ACHN (cell line): ENCODE results near the gene HPCAL1.
"Not testable (repeated sequence)": the region's sequence is repeated elsewhere in the genome, so short reads cannot be mapped to it uniquely, and the experiment has no call there.

ENCODE experiments used
- DNase-seq: peaks from one replicate; pipeline ENCODE4 v3.0.0-alpha.2; 2015
- in situ Hi-C: cut with HindIII; loops from 2 replicates; pipeline ENCODE4 v1.10.0; 2017; ENCODE audit warnings: low sequenced_read_pairs, low pct_ligation_motif_present, low pct_unique_long_range_greater_than_20kb

The HPCAL1 gene

DNA sequence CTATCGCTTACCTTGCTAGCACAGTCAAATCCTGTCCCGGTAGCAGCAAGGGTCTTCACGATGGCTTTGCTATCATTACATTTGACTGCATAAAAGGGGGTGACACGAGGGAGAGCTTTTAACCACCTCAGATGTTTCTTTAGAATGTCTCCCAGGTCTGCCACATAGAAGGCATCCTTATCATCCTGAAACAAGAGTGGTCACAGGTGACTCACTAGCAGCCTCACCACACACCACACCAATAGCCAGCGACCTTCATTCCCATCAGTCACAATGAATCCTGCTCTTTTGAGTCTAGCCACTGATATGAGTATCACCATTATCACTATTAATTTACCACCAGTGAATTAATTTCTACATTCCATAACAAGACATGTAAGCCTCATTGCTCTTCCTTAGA is 141.8 kb downstream of the HPCAL1 start:
- in situ Hi-C loops, result loop anchor here (10.0 to 25.0 kb wide), 2 partner anchors 220 to 332 kb away; partner anchors contain the start of gene RRM2
- DNase-seq, result no peak

DNA sequence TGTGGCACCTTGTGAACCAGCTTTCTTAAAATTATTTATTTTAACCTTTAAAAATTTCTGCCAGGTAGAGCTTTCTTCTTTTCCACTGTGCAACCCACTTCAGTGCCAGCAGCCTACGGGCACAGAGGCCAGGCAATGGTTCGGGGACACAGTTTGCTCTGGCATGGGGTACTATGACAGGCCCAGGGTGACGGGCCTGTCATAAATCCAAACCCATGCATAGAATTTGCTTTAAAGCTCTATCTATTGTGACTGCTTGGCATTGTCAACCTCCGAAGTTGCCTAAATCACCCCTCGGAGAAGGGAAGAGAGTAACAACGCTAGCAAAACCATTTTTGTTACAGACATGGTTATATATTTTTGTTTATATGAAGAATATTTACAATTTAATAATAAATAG is 143.9 kb downstream of the HPCAL1 start:
- DNase-seq, result no peak
- in situ Hi-C loops, result loop anchor here (10.0 to 25.0 kb wide), 2 partner anchors 218 to 334 kb away; partner anchors contain the start of gene RRM2

DNA sequence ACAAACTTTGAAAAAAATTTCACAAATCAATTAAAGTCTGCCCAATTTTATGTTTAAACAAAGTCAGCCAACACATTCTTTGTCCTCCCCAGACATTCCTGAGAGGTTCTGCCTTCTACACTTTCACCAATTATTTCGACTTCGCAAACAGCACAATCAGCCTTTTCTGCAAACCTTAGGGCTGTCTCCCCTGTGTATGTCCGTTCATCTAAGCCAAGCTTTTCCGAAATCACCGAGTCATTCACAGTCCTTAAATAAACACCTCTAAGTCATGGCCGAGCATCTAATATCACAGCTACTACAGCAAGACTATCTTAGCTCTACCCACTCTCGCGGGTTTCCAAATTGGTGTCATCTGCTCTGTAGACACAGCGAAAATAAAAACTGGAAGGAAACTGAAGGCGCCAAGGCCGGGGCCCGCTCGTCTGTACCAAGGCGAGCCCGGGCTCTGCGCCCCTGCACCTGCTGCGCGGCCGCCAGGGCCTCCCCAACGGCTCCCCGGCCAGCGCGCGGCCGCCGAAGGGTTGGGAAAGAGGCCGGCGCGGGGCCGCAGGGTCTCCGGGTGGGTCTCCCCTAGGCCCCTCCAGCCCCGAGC is 144.7 kb downstream of the HPCAL1 start:
- peak; percentile 52 for DNase-seq
- in situ Hi-C loops, result loop anchor here (10.0 to 25.0 kb wide), 2 partner anchors 217 to 335 kb away; partner anchors contain the start of gene RRM2

DNA sequence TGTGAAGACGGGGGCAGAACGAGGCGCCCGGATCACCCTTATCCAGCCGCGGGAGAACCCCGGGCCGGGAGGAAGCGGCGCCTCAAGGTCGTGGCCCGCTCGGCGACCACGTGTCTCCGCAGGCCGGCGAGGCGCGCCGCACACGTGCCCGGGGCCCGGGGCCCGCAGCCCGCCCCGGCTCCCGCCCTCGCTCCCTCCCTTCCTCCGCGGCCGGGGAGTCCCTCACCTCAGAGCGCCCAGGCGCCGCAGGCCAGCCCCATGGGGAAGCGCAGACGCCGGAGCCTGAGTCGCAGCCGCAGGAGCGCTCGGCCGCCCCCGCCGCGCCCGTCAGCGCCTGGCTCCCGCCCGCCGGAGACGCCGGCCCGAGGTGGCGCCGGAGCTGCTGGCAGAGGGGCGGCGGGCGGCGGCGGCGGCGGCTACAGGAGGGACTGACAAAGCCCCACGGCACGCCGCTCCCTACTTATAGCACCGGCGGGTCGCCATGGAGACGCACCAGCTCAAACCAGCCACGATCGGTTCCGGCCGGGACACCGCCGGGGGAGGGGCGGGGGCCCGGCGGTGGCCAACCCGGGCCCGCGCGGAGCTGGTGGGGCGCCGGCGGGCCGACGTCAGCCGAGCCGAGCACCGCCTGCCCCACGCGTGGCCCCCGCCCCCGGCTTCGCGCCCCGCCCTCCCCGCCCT is 145.3 kb downstream of the HPCAL1 start, which contains the start of gene ODC1:
TSS of gene ODC1 (minus strand) at position 433 of the 681 bp plus-strand sequence. CDS start 3,295 bp downstream, outside the sequence.
- DNase-seq, result peak; percentile 94
- in situ Hi-C loops, result loop anchor here (10.0 to 25.0 kb wide), 2 partner anchors 217 to 336 kb away; partner anchors contain the start of gene RRM2

DNA sequence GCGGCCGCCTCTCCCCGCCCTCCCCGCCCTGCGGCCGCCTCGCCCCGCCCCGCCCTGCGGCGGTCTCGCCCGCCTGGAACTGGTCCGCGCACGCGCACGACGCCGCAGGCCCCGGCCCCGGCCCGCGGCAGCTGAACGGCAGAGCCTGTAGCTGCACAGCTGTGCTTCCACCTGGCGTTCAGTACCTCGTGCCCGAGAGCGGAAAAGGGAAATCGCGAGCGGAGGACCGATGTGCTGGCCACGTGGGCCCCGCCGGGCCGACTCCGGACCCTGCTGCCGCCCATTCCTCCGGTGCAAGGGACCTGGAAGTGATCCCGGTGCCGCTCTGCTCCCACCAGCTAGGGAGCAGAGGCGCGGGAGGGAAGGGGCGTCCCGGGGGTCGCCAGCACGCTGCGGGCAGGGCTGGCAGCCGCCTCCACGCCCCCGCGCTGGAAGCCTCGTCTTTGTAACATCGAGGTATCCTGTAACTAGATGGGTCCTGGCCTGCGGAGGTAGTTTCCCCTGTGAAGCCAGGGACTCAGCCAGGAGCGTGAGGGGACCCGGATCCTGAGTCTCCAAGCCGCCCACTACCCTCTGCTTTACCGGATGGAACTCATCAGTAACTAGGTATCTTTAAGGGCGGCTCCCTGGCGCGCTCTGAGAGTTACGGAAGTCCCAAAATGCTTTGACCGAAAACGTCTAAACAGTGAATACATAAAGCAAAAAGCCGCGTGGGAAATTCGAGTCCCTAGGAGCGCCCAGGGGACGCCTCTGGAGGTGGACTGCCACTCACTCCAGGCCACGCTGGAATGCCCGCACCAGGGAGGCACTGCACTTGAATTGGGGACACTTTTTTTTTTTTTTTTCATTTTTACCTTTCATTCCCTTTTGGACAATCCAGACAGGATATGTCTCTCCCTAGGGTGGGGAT is 146.1 kb downstream of the HPCAL1 start:
- in situ Hi-C loops, result loop anchor here (10.0 to 25.0 kb wide), 2 partner anchors 216 to 337 kb away; partner anchors contain the start of gene RRM2

DNA sequence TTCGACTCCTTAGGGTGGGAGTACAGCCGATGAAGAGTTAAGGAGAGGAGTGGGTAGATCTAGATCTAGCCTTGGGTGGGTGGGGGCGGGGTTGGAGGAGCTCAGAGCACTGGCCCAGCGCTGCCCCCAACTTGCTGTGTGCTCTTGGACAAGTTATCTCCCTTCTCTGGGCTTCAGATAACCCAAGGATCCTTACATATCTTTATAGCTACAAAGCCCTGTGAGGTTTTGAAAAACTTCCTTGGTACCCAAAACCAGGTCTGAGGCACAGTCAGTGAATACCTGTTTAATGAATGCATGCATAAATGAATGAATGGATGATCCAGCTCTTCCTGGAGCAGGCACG is 146.8 kb downstream of the HPCAL1 start:
- in situ Hi-C loops, result loop anchor here (10.0 to 25.0 kb wide), 2 partner anchors 215 to 337 kb away; partner anchors contain the start of gene RRM2
- DNase-seq, result no peak

More for the DNA sequence above, 146.1 kb downstream of the HPCAL1 start:
- DNase-seq, result peak; percentile 92

DNA sequence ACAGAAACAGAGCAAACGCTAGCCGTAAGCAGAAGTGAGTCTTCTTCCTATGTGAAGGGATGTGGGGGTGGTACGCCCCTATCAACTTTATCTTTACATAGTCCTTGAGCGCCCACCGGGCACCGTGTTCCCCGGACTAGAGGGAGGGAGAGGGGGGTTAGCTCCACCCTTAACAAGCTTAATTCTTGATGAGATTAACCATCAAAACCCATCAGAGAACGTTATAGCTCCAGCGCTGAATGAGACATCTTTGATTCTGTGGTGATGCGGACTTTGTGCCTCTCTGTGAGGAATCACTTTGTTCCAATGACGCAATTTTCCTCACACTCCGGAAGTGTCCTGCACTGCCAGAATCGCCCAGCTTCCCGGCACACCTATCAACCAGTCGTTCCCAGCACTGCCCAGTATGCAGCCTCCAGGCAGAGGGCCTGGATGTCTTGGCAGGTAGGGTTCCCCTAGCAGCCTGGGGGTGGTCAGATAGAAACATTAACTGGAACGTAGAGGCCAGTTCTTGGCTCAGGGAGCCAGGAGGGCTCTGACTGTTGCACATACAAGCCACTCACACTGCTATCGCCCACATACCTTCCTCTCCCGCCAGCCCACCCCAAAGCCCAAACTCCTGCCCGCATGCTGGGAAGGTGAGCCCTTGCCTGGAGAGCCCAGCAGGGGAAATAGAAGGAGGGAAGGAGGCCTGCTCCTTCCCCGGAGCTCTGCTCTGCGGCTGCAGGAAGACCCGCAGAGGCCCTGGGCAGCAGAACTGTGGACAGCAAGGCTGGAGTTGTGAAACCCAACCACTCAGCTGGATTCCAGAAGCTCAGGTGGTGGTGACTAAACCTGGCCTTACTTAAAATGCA is 147.4 kb downstream of the HPCAL1 start:
- DNase-seq, result peak; percentile 37
- in situ Hi-C loops, result loop anchor here (10.0 to 25.0 kb wide), 2 partner anchors 215 to 338 kb away; partner anchors contain the start of gene RRM2

DNA sequence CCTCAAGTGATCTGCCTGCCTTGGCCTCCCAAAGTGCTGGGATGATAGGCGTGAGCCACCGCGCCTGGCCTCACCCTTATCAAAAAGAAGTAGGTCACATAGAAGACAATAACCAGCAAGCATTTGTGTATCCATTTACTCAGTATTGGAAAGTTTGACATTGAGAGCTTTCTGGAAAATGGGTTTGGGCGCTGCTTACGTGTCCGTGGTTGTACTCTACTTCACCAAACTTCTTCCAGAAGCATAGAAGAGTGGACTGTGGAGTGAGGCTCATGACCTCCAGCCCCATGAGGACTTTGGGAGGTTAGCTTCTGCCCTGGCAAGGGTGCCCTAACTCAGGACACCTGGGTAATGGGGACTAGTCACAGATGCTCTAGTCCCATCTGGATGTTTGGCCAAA is 149.1 kb downstream of the HPCAL1 start:
- in situ Hi-C loops, result no loop called here

DNA sequence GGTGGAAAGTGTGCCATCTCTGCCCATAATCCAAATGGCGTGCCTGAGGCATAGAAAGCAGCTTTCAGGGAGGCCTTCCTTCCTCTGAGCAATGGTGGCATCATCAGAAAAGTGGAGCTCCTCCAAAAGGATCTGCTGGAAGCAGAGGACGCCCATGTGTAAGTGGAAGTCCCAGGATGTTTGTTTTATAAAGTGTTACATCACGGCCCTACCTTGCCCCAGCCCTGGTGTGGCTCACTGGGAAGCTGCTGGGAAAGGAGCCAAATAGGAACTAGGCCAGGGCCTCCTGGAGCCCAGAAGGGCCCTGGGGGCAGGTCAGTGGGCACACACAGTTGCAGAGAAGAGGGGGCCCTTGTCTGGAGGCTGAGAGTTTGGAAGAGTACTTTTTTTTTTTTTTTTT is 149.6 kb downstream of the HPCAL1 start:
- DNase-seq, result peak; percentile 41
- in situ Hi-C loops, result no loop called here

More for the DNA sequence above, 149.1 kb downstream of the HPCAL1 start:
- DNase-seq, result no peak

DNA sequence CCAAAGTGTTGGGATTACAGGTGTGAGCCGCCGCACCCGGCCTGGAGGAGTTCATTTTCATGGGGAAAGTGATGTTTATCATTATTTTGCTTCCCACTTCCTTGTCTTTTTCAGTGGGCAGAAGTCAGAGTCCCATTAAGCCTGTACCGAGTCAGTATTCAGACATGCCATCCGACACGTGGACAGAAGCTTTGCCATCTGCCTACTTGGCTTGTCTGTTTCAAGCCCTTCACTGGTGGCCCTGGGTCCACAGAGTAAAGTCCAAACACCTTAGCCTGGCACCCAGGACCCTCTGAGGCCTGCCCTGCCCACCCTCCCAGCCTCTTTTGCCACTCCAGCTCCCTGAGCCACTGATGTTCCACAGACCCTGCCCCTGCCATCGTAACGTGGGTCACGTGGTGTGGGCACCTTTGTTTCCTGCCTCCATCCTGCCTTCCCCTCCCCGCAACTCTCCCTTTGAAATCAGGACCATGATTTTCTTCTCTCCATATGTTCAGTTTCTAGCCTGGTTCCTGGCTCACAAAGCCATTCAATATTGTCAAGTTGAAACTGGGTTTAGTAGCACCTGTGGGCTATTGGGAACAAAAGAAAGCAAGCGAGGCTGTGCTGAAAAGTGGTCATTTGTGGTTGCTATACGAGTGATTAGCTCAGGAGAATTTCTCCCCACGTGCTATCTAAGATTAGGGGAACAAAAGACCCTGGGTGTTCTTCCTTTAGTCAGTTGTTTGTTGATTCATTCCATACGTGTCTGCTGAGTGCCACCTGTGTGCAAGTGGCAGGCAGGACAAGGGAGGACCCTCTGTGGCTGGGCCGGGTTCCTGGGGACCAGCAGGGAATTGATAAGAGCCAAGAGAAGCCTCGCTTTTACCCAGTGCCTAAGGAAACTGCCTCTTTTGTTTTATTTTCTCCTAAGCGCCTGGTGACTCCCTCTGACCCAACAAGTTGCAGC is 150.5 kb downstream of the HPCAL1 start:
- no peak for DNase-seq
- in situ Hi-C loops, result no loop called here

DNA sequence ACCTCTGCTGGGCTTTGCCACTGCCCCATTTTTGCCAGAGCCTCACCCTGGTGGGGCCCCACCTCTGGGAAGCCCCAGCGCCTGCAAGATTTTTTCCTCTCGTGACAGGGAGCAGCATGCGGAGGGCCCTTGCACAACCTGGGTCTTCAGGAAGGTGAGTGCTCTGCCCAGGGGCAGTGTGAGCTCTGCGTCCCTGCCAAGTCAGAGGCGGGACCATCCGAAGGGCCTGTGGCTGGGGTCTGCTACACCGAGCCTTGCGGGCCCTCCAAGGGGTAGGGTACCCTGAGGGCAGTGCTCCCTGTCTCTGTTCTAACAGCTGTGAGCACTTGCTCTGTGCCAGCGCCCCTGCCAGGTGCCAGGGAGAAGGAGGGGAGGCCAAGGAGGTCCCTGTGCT is 151.2 kb downstream of the HPCAL1 start:
- DNase-seq, result no peak
- in situ Hi-C loops, result no loop called here

DNA sequence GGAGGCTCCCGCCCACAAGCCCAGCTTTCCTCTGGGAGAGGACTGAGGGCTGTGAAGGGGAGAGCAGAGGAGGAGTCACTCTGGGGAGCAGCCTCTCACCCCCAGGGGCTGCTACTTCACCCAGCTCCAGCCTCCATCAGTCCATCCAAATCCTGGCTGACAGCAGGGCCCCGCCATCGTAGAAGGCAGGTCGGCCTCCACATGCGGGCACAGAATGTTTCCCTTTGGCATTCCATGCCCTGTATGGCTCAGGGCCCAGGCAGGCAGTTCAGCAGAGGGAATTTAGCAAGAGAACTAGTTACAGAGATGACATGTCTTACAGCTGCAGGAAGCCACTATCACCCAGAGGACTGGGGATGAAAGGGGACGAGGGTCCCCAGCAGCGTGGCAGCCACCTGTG is 151.8 kb downstream of the HPCAL1 start:
- in situ Hi-C loops, result no loop called here
- DNase-seq, result no peak

DNA sequence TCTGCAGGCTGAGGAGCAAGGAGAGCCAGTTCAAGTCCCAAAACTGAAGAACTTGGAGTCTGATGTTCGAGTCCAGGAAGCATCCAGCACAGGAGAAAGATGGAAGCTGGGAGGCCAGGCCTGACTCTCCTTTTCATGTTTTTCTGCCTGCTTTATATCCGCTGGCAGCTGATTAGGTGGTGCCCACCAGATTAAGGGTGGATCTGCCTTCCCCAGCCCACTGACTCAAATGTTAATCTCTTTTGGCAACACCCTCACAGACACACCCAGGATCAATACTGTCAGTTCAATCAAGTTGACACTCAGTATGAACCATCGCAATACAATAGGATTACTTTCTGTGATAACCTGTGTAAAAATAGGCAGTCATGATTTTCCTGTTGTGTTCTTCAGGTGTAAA is 154.5 kb downstream of the HPCAL1 start:
- in situ Hi-C loops, DNase-seq: not testable (repeated sequence)

DNA sequence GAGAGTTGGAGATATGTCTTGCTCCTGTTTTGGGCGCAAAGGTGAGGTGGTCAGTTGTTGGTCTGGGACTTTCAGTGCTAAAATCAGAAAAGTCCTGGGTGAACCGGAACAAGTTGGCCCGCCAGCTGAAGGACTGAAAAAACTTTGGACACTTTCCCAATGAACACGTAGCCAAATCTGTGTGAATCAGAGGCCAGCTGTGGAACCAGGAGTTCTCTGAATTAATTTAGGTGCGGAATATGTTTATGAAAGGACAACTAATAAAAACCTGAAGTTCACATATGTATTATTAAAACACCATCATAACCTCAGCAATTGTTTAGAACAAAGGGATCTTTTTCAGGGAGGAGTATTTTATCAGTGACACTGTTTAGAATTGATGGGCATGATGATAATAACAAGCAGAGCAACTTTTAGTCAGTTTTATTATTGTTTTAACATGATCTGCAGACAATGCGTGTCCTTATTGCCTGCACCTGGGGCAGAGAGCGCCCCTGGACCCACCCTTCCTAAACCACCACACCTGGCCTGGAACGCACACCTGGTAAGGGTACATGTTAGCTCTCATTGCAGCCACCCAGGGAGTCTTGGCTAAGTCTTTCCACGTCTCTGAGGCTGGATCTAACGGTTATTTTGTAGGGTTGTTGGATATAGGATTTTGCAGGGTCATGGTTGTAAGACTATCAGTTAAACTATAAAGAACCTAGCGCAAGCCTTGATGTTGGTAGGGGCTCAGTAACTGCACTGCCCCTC is 155.3 kb downstream of the HPCAL1 start:
- in situ Hi-C loops, result no loop called here
- no peak for DNase-seq

DNA sequence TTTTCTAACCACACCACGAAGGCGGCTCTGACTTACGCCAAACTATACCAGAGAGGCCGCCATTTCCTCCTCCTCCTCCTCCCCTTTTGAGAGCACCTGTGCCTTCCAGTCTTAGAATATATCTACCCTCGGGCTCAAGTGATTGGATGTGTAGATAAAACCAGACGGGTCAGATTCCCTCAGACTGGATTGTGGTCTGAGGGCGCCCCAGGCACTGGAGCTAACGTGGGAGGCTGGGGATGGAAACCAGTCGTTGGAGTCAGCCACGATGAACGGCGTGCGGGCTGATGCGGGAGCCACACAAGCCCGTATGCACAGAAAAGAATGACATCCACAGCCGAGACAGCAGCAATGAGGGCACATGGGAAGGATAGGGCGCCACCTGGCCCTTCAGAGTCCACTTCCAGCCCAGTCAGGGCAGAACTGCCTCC is 157.7 kb downstream of the HPCAL1 start:
- DNase-seq, result no peak
- in situ Hi-C loops, result no loop called here
